Osteoblast (primary cell): ENCODE data around the gene TUT1. TPM values are rescaled to one million over a fixed set of nuclear protein-coding genes. Genes with fewer than 3 reads are reported as not detected.

Experiments used
- DNase-seq: peaks from one replicate; pipeline ENCODE4 v3.0.0; 2011; ENCODE audit warnings: low spot score, mixed read lengths; ENCODE audit not compliant: insufficient read length; ENCODE audit errors: missing footprints
- H2AFZ ChIP-seq: 2 replicates; pipeline ENCODE4 v1.6.0; 2011; ENCODE audit warnings: mild to moderate bottlenecking, low read length
- H3K27ac ChIP-seq: 2 replicates; pipeline ENCODE4 v1.5.1; 2011; ENCODE audit warnings: mild to moderate bottlenecking, low read depth, low read length, moderate library complexity
- H3K27me3 ChIP-seq: 2 replicates; pipeline ENCODE4 v1.6.0; 2012; ENCODE audit warnings: mild to moderate bottlenecking, control low read depth, inconsistent platforms, low read length, moderate library complexity; ENCODE audit not compliant: insufficient read depth
- H3K36me3 ChIP-seq: 2 replicates; pipeline ENCODE4 v1.5.1; 2011; ENCODE audit warnings: mild to moderate bottlenecking, low read length, control low read depth, moderate library complexity; ENCODE audit not compliant: insufficient read depth
- H3K4me1 ChIP-seq: 2 replicates; pipeline ENCODE4 v1.5.1; 2011; ENCODE audit warnings: mild to moderate bottlenecking, low read length, control low read depth, moderate library complexity; ENCODE audit not compliant: insufficient read depth
- H3K4me2 ChIP-seq: 2 replicates; pipeline ENCODE4 v1.6.0; 2011; ENCODE audit warnings: mild to moderate bottlenecking, low read length; ENCODE audit not compliant: insufficient read depth
- H3K4me3 ChIP-seq: fragments of 200-600 bp; sonication (generic); 3 replicates; pipeline ENCODE4 v1.5.1; 2012; ENCODE audit warnings: mild to moderate bottlenecking, low read length, inconsistent platforms; ENCODE audit not compliant: insufficient read depth
- H3K79me2 ChIP-seq: 2 replicates; pipeline ENCODE4 v1.6.0; 2012; ENCODE audit warnings: mild to moderate bottlenecking, low read length, control low read depth, inconsistent platforms; ENCODE audit not compliant: insufficient read depth
- H3K9me3 ChIP-seq: 2 replicates; pipeline ENCODE4 v1.5.1; 2011; ENCODE audit warnings: low read depth, low read length, control low read depth
- H4K20me1 ChIP-seq: 2 replicates; pipeline ENCODE4 v1.6.0; 2012; ENCODE audit warnings: mild to moderate bottlenecking, low read length, control low read depth; ENCODE audit not compliant: insufficient read depth
- total RNA-seq: library from RNA; depleted of rRNA; stranded (reverse); fragments of >200 nt; gene quantifications from 2 replicates; pipeline ENCODE4 v1.2.3, GENCODE V29; 2012
- TF ChIP-seq, protein P1 (sequence below): IDR thresholded peaks from 2 replicates; pipeline ENCODE4 v1.5.1; 2011; ENCODE audit warnings: mild to moderate bottlenecking, low read depth, low read length, moderate library complexity; ENCODE audit errors: extremely low read depth

Gene TUT1
- total RNA-seq, 1 donor: 7.6 TPM

DNA sequence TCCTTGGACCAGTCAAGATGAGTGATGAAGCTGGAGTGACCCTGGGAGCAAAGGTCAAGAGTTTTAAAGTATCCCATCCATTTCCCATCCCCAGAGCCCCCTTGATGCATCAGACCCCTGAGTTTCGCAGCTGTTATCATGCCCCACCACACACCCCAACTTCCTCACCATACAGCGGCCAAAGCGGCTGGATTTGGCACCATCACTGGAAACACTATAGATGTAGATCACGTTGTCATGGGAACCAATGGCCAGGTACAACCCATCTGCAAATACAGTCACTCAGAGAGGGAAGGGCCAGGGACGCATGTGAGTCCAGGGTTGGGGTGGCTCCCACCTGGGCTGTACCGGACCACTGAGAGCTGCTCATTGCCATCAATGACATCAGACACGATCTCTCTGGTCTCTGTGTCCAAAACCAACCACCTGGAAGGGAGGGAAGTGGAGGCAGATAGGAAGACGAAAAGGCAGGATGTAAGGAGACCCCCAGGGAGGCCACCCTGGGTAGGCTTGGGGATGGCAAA lies 12.5 kb upstream of the TUT1 start:
- no peak overlapping the region for H3K4me2 ChIP-seq
- H4K20me1 ChIP-seq: peaks cover 16% of the 10 kb centered on the region
- TF ChIP-seq, protein P1, sequence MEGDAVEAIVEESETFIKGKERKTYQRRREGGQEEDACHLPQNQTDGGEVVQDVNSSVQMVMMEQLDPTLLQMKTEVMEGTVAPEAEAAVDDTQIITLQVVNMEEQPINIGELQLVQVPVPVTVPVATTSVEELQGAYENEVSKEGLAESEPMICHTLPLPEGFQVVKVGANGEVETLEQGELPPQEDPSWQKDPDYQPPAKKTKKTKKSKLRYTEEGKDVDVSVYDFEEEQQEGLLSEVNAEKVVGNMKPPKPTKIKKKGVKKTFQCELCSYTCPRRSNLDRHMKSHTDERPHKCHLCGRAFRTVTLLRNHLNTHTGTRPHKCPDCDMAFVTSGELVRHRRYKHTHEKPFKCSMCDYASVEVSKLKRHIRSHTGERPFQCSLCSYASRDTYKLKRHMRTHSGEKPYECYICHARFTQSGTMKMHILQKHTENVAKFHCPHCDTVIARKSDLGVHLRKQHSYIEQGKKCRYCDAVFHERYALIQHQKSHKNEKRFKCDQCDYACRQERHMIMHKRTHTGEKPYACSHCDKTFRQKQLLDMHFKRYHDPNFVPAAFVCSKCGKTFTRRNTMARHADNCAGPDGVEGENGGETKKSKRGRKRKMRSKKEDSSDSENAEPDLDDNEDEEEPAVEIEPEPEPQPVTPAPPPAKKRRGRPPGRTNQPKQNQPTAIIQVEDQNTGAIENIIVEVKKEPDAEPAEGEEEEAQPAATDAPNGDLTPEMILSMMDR: no peak
- peaks cover 25% of the 10 kb centered on the region for H3K4me1 ChIP-seq
- H3K27me3 ChIP-seq: no peaks in the 10 kb centered on the region
- H3K36me3 ChIP-seq: peaks cover 49% of the 10 kb centered on the region
- H3K27ac ChIP-seq: no peak overlapping the region
- DNase-seq: peak; percentile 68
- H3K9me3 ChIP-seq: no peaks in the 10 kb centered on the region
- no peak overlapping the region for H3K4me3 ChIP-seq
- peaks cover 23% of the 10 kb centered on the region for H3K79me2 ChIP-seq
- no peak overlapping the region for H2AFZ ChIP-seq

- Histone ChIP-seq H2AFZ (no peak overlapping the region), H3K36me3 (peaks cover 52% of the 10 kb centered on the region)
- no peak for DNase-seq
Measured at GRCh38 chr11:62603072-62603408, 11.7 kb upstream of the TUT1 start.

GRCh38 chr11:62602141-62603071 lies 11.1 kb upstream of the TUT1 start:
- peaks cover 52% of the 10 kb centered on the region for H3K36me3 ChIP-seq
- peak overlapping the region; percentile 1 for H3K27ac ChIP-seq
- H4K20me1 ChIP-seq: peaks cover 27% of the 10 kb centered on the region
- TF ChIP-seq, protein P1: no peak
- no peaks in the 10 kb centered on the region for H3K27me3 ChIP-seq
- DNase-seq: peak; percentile 96
- peaks cover 27% of the 10 kb centered on the region for H3K4me1 ChIP-seq
- peak overlapping the region; percentile 96 for H3K4me2 ChIP-seq
- H3K9me3 ChIP-seq: no peaks in the 10 kb centered on the region
- H3K79me2 ChIP-seq: peaks cover 37% of the 10 kb centered on the region
- H3K4me3 ChIP-seq: peak overlapping the region; percentile 96
- peak overlapping the region; percentile 56 for H2AFZ ChIP-seq

More at GRCh38 chr11:62603072-62603408, 11.7 kb upstream of the TUT1 start:
- H3K4me1 ChIP-seq: peaks cover 27% of the 10 kb centered on the region
- peaks cover 22% of the 10 kb centered on the region for H4K20me1 ChIP-seq
- no peaks in the 10 kb centered on the region for H3K9me3 ChIP-seq
- peak overlapping the region; percentile 96 for H3K4me3 ChIP-seq
- no peaks in the 10 kb centered on the region for H3K27me3 ChIP-seq
- H3K27ac ChIP-seq: no peak overlapping the region
- TF ChIP-seq, protein P1: no peak
- peaks cover 31% of the 10 kb centered on the region for H3K79me2 ChIP-seq
- peak overlapping the region; percentile 96 for H3K4me2 ChIP-seq

DNA sequence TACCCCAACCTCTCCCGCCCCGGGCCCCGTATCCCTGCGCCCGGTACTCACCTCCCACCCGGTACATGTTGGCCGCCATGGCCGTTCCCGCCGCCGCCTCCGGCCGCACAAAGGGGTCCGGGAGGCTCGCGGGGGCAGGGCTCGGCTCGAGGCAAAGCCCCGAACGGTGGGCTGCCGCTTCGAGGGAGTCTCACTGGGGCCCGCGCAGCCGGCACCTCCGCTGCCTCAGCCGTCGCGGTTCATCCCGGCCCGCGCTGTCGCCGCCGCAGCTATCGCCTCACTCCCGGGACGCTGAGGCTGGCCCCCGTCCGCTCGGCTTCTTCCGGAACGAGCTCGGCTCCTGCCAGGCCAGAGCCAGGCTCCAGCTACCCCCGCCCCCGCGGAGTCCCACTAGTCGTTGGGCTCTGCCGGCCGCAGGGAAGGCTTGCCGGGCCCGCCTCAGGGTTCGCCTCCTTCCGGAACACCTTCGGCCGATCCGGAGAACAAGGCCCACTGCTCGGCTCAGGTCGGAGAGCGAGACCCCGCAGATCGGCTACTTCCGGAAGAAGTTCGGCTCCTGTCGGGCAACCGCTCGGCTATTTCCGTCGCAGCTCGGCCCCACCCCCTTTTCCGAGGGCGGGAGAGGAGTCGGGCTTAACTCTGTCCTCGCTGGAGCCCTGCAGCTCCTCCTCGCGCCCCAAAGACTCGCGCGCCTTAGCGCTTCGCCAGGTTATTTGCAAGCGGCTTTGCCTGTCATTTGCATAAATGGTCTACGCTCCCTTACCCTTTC lies 10.2 kb upstream of the TUT1 start, which contains the start of gene MTA2:
Gene MTA2 (minus strand): TSS at position 494 of the 769 bp plus-strand sequence. CDS start 415 bp downstream, at position 79.
- Histone ChIP-seq H3K79me2 (peaks cover 42% of the 10 kb centered on the region), H3K4me1 (peaks cover 27% of the 10 kb centered on the region), H3K27ac (peak within 1 kb of the TSS; percentile 83), H3K4me2 (peak within 1 kb of the TSS; percentile 96), H2AFZ (peak within 1 kb of the TSS; percentile 59), H4K20me1 (peaks cover 27% of the 10 kb centered on the region), H3K27me3 (no peaks in the 10 kb centered on the region), H3K36me3 (peaks cover 56% of the 10 kb centered on the region), H3K4me3 (peak within 1 kb of the TSS; percentile 96), H3K9me3 (no peaks in the 10 kb centered on the region)
- TF ChIP-seq, protein P1: no peak
- peak; percentile 99 for DNase-seq
